HG03045 (cell line): ENCODE results near the gene RPL35.

Source experiments
- ATAC-seq: cut with Tn5 transposase; IDR thresholded peaks from one replicate; pipeline ENCODE4 v1.9.1; 2021; ENCODE audit warnings: mild to moderate bottlenecking, moderate library complexity; ENCODE audit not compliant: unreplicated experiment

The RPL35 gene

DNA sequence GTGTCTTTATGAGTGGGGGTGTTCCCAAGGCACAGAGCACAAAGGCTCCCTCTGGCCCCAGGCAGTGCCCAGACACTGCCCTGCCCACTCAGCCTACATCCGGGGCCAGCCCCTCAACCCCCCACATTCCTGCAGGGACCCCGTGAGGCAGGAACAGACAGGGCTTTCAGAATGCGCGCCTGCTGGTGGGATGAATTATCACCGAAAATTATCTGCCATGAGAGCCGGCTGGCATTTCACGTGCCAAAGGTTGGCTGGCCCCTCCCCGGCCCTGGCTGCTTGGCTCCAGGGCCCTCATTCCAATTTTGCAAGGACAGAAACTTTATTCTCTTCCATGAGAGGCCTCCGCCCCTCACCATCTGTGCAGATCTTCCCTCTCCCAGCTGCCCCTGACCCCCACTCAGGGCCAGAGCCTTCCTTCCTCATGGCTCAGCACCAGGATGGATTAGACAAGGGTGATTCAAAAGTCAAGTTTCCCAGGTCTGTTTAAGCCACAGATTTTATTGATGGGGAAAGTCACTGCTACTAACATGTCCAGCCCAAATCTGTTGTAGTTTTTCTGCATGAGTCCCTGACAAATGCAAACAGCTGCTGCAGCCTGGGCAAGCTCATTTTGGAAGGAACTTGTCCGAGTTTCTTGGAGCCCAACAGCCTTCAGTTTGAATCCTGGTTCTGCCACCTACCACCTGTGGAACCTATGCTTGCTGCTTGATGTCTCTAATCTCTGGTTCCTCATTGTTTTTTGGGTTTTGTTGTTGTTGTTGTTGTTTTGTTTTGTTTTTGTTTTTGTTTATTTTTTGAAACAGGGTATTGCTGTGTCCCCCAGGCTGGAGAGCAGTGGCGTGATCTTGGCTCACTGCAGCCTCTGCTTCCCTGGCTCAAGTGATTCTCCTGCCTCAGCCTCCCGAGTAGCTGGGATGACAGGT lies 40.8 kb downstream of the RPL35 start:
- no peak for ATAC-seq

DNA sequence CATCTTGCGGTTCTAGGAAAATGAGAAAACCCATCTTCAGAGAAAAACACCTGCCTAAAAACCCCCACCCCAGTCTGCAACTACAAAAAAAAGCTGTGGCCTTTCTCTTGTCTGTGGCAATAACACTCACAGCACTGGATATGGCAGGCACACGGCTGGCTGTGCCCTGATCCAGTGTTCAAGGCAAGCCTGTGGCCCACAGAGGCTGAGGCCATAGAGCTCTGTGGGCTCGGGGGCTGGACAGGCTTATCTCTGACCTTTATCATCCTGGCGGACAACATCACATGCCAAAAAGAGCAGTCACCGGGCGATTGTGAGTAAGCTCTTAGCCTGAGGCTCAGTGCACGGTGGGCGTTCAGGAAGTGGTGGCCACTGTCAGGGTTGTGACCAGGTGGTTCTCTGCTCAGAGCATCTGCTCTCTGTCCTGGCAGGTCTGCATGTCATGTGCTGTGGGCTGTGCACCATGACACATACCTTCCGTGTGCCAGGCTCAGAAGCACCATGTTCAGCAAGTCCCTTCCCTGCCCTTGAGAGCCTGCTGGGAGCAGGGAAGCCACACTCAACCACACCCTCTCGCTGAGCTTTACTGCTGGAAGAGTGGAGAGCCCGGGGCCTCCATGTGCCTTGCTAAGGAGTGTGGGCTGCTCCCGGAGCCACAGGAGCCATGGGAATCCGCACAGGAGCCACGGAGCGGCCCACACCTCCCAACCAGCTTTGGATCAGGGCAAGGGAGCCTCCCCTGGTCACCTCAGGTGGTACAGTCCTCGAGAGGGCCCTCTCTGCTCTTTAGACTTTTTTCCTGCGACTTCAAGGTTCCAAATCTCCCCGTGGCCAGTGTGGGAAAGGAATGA lies 43.1 kb downstream of the RPL35 start:
- ATAC-seq = no peak

DNA sequence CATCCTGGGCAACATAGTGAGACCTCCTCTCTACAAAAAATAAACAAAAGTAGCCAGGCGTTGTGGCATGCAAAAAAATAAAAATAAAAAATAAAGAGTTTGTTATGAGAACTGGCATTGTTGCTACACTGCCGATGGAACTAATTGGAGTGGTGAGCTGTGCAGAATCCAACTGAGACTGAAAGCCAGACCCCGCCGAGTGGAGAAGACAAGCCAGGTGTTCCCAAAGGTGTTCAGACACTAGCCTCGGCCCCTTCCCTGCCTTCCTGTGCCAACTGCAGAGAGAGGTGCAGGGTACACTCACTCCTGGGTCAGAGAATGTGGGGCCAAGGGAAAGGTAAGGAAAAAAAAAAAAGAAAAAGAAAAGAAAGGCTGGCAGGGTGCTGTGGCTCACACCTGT lies 46.2 kb downstream of the RPL35 start:
- ATAC-seq = no peak

DNA sequence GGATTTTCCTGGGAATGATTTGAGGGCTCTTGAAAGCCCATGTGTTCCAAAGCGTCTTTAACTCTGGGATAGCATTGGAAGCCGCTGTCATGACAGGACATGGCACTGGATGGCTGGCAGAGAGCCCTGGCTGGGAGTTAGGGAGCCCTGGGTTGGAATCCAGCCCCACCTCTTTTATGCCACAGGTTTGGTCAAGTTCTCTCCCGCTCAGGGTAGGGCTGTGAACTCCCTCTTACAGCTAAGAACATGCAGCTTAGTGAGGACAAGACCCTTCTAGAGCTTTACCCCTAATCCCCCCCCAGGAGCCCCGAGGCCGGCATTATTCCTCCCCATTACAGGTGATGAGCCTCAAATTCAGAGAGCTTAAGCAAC lies 47.6 kb downstream of the RPL35 start:
- no peak for ATAC-seq

DNA sequence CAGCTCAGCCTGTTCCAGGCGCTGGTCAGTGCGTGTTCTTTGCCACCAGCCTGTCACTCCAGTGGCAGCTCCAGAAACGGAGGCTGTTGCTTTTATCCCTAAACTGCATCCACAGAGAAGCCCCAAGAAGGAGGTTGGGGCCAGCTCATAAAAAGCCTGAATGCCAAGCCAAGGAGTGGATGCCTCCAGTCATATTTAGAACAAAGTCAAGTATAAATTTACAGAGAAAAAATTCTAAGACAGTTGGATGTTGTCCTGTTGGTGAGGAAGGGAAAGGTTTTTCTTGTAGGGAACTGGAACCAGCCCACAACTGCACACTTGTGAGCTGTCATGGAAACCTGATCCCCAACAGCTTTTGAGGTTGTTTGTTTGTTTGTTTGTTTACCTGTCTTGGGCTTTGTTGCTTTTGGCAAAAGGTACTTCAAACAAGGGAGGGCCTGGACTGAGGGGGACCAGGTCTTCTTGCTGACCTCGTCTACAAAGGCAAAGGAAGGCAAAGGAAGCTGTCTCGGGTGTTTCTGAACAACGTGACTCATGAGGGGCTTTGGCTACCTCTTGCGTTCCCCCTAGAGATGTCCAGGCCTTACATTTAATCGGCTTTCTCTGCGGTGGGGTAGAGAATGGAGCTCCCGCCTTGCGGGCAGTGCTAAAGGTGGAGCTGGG lies 48.1 kb downstream of the RPL35 start:
- ATAC-seq = no peak

DNA sequence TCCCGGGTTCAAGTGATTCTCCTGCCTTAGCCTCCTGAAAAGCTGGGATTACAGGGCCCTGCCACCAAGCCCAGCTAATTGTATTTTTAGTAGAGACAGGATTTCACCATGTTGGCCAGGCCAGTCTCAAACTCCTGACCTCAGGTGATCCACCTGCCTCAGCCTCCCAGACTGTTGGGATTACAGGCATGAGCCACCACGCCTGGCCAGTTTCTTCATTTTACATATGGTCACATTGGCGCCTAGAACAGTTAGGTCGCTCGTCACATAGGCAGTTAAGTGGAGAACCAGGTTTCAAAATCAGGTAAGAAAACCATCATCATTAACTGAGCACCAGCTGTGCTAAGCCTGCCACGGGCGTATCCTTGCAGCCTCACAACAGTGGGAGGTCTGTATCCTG lies 48.7 kb downstream of the RPL35 start:
- ATAC-seq = no peak

DNA sequence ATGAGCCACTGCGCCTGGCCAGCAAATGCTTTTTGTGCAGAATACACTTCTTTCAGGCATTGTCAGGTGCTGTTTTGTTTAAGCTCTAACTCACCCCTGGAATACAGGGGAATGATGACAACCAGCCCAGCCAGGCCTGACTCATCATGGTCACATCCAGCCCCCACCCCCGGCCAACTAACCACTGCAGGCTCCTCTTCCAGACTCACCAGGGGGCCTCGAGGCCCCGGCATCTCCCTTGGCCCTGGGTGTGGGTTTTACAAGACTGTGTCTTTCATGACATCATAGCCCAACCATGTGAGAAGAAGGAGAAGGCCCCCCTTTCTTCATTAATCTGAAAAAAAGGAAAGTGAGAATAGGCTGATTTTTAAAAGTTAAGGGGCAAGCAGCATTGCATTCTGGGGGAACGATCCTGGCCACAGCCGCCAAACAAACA lies 49.3 kb downstream of the RPL35 start:
- ATAC-seq = no peak

DNA sequence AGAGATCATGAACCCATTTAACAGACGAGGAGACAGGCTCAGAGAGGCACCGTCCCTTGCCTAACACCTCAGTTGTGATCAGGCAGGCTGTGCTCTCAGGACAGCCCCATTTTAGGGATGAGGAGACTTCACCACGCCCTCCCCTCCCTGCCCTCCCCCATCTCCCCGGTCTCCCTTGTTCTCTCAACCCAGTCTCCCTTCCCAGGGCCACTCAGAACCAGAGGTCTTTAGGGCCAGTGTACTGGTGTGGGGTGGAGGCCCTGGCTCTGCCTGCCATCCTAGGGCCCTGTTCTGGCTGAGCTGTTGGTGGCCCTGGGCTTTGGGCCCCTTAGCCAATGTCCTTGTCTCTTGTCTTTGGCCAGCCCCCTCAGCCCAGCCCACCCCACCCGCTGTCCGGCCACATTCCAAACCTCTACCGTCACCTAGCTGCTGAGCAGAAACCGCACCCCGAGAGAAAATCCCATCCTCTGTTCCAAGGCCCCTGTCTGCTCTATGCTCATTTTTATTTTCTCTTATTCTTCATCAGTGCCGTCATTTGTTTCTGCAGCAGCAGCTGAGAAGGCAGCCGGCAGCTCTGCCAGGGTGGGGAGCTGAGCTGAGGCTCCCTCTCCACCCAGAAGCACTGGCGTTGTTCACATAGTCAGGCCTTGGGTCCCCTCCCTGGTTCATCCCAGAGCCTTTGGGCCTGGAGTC lies 50.9 kb downstream of the RPL35 start:
- ATAC-seq = no peak

DNA sequence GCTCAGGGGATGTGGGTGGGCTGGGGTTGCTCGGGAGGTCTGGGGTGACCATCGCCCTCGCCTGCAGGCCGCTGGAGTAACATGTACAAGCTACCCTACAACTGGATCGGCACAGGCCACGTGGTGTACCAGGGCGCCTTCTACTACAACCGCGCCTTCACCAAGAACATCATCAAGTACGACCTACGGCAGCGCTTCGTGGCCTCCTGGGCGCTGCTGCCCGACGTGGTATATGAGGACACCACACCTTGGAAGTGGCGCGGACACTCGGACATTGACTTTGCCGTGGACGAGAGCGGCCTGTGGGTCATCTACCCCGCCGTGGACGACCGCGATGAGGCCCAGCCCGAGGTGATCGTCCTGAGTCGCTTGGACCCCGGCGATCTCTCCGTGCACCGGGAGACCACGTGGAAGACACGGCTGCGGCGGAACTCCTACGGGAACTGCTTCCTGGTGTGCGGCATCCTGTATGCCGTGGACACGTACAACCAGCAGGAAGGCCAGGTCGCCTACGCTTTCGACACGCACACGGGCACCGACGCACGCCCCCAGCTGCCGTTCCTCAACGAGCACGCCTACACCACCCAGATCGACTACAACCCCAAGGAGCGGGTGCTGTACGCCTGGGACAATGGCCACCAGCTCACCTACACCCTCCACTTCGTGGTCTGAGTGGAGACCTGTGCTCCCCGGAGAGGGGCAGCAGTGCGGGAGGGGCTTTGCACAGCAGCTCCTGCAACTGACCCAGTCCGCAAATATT lies 51.8 kb downstream of the RPL35 start:
- ATAC-seq = no peak

DNA sequence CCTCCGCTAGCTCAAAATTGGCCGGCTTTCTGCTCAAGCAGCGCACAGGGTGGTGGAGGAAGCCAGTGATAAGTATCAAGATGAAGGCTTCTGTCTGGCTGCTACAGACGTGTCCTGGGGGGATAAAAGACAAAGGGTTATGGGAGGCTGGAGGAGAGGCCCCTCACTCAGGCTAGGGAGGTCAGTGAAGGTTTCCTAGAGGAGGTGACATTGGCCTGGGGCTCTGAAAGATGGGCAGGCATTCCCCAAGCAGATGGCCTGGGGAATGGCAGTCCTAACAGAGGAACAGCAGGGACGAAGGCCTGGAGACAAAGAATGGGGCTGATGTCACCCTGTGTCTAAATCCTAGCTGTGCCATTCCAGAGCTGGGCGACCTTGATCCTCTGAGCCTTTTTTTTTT lies 52.5 kb downstream of the RPL35 start:
- no peak for ATAC-seq

DNA sequence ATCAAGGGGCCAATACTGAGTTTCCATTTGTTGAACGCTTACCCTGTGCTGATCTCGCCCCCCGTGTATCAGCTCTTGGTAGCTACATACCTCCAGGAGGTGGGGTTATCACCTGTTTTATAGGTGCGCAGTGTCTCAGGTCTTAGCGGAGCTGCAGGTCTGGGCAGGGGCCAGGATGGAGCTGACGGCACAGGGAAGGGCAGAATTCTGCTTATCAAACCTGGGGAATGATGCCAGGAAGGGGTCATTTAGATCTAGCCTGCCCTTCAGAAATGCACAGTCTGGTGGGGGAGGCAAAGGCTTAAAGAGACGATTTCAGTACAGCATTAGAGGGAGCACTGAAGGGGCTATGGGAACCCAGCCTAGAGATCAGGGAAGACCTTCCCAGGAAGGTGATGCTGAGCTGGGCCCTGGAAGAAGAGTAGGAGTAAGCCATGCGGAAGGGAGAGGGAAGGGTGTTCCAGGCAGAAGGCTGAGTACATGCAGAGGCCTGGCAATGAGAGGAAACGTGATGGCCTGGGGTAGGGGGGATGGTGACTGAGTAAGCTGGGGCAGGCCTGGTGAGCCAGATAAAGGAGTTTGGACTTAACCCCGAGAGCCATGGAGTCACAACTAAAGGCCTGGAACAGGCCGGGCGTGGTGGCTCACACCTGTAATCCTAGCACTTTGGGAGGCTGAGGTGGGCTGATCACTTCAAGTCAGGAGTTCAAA lies 53.4 kb downstream of the RPL35 start:
- no peak for ATAC-seq
